SH-SY5Y (cell line): Measurements from ENCODE around the gene PASK.

ENCODE experiments used
- GATA2 ChIP-seq: IDR thresholded peaks from 2 replicates; pipeline ENCODE4 v1.6.1; 2011; ENCODE audit warnings: mild to moderate bottlenecking, low read depth, low read length
- GATA3 ChIP-seq: IDR thresholded peaks from 2 replicates; pipeline ENCODE4 v1.6.1; 2011; ENCODE audit warnings: low read depth, mild to moderate bottlenecking, low read length, moderate library complexity

DNA sequence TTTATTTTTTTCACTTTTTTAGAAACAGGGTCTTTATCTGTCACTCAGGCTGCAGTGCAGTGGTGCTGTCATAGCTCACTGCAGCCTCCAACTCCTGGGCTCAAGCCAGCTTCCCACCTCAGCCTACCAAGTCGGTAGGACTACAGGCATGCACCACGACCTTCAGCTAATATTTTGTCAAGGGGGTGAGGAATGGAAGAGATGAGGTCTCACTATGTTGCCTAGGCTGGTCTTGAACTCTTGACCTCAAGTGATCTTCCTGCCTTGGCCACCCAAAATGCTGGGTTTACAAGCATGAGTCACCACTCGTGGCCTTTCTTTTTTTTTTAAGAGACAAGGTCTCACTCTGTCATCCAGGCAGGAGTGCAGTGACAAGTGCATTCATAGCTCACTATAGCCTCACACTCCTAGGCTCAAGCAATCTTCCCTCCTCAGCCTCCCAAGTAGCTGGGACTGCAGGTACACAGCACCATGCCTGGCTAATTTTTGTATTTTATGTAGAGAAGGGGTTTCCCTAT is 14.4 kb upstream of the PASK start:
- TF ChIP-seq GATA3 (no peak), GATA2 (no peak)
